Smooth muscle cell of bladder (primary cell): ENCODE measurements around the gene TRUB2. TPM values are rescaled to one million over a fixed set of nuclear protein-coding genes. Genes with fewer than 3 reads are reported as not detected.

ENCODE experiments used
- total RNA-seq: library from RNA; depleted of rRNA; stranded (reverse); fragments of >200 nt; gene quantifications from 2 replicates; pipeline ENCODE4 v1.2.3, GENCODE V29; 2014

TRUB2 gene, protein sequence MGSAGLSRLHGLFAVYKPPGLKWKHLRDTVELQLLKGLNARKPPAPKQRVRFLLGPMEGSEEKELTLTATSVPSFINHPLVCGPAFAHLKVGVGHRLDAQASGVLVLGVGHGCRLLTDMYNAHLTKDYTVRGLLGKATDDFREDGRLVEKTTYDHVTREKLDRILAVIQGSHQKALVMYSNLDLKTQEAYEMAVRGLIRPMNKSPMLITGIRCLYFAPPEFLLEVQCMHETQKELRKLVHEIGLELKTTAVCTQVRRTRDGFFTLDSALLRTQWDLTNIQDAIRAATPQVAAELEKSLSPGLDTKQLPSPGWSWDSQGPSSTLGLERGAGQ
- total RNA-seq = 17.5 and 18.0 TPM in 2 replicates

DNA sequence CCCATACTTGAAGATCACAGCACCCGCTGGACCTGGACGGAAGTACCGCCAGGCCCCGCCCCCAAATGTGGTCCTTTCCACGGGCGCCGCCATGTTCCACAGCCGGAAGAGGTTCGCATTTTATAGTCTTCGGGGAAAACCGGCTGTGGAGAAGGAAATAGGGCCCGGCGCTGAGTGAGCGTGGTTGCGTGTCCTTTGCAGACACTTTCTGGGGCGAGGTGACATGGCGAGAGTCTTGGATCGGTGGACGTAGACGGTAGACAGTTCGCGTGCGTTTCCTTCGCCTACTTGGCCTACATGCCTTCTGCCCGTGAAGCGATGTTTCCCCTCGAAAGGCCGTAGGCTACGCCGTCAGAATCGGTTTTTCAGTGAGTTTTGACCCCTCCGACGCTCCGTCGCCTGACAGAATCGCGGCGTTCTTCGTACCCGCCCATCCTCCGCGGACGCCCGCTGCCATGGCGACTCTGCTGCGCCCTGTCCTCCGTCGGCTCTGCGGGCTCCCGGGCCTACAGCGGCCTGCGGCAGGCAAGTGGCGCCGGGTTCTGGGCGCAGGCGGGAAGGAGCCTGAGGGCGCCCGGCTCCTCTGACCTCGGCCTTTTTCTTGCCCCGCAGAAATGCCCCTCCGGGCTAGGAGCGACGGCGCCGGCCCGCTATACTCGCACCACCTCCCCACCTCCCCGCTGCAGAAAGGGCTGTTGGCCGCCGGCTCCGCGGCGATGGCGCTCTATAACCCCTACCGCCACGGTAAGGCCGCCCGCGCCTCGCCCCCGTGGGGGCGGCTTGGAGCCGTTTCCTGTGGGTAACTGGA, at the start of gene TRUB2, which contains the start of gene COQ4:
TSS of gene TRUB2 (minus strand) at position 44 of the 808 bp plus-strand sequence. CDS start at position 5, 39 bp downstream.
TSS of gene COQ4 (plus strand) at position 436 of the 808 bp plus-strand sequence. CDS start at position 456, 20 bp downstream.

DNA sequence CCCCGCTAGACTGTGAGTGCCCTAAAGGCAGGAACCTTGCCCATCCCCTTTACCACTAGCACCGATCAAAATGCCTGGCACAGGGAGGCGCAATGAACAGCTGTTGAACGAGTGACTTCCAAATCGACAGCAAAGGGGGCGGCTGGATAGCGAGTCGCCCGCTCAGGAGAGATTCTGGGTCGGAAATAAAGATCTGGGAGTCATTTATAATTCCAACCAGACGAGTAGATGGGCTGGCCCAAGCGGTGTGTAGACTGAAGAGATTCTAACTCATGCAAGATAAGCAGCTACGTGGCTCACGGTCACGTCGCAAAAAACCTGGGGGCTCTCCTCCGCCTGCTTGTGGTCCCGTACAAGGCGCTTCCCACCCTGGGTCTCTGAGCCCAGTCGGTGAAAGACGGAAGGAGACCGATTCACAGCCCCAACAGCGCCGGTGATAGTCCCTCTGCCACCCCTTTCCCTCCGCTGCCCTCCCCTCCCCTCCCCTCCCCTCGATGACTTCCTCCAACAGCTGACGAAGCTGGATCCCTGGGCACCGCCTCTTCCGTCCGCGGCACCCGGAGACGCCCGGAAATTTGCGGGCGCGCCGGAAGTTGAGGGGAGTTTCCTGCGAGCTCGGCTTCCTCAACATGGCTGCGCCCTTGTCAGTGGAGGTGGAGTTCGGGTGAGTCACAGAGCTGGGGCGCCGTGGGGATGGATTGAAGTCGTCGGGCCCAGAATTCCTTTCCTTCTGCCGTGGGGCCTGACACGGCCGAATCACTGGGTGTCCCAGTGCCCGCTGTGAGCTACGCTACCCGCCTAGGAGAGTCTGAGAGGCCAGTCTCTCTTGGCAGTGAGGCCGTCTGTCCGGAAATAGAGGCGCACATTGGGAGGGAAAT, 48.7 kb upstream of the TRUB2 start, which contains the start of gene URM1:
TSS of gene URM1 (plus strand) at position 623 of the 878 bp plus-strand sequence. CDS start at position 630, 7 bp downstream.

DNA sequence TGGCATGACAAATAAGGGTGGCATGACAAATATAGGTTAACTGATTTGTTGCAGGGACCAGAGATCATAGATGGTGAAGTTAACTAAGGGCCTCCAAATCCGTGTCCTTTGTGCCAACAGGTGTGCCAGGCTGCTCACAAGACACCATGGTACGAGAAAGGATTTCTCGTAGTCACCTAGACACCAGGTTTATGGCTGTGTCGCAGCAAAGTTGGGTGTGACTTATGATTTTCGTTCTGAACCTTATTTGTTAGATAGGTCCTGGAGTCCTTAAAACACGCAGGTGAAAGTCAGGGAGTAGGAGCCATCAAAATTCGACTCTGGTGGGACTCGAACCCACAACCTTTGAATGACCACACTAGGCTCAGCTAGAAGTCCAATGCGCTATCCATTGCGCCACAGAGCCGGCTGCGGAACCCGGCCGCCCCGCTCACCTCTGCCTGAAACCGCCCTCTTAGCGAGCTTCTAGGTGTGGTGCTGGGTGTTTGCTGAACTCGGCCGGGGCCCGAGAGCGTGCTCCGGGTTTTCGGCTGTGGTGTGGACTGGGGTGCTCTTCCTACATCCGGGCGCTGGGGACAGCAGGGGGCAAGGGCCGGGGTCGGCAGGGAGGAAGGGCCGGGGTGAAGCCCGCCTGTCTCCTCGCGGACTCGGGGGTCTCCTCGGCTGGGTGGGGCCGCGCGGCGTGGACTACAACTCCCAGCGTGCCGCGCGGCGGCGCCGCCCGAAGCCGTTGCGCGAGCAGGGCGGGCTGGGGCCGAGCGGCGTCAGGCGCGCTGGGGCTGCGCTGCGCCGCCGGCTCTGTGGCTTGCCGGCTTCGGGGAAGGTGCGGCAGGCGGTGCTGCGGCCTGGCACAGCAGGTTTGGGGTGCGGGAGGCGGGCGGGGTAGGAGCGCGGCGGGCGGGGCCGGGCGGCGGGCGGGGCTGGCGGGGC, 17.8 kb upstream of the TRUB2 start, which contains the start of gene SLC27A4:
TSS of gene SLC27A4 (plus strand) at position 767 of the 930 bp plus-strand sequence. CDS start 2,606 bp downstream, outside the sequence.

DNA sequence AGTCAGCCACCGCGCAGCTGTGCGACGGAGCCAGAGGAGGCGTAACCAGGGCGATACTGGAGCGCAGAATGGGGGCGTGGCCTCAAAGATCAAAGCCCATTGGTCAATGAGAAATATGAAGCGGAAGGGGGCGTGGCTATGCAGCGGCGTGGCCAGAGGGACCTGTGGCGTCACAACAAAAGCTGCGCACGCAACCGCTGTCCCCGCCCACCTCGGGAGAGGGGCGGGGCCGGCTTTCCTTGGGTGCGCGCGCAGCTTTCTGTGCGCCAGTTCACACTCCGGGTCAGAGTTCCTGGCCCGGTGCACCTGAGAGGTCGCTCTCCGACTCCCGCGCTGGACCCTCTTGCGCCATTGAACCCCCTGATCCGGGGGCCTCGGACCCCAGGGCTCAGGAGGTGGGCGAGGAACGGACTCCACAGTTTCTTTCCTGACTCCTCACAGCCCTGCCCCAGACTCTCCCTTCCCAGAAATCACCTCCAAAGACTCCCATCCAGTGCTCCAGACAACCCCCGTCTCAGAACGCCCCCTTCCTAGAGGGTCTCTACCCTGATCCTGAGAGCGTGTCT, 46.2 kb downstream of the TRUB2 start, which contains the start of gene SWI5:
TSS of gene SWI5 (plus strand) at position 269 of the 566 bp plus-strand sequence.

DNA sequence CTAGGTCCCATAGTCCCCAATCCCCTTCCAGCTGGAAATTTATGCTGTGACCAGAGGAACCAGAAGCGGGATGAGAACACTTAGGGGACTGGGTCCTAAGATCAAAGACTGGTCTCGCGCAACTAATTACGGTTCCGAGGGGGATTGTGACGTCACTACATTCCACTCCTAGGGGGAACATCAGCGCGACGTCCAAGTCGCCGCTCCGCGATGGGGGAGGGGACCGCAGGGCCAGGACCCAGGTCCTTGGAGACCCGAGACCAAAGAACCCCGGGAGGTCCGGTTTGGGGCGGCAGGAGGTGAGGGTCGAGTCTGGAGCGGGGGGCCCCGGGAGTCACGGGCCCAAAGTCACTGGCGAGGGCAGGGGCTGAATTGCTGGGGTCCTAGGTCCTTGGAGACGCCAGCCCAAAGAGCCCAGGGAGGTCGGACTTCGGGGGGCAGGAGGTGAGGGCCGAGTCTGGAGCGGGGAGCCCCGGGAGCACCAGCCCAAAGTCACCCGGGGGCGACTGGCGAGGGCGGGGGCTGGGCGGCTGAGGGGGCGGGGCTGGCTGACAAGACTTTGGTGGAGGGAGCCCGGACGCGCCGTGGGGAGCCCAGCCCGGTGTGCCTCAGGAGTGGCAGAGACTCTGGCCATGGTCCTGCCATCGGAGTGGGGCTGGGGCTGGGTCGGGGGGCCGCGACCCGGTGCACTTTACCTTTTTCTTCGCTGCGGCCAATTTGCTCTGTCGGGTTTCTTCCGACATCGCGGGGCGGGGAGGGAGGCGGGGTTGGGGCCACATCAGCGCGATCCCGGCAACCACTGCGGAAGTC, 46.8 kb downstream of the TRUB2 start, which contains the start of gene GOLGA2:
TSS of gene GOLGA2 (minus strand) at position 810 of the 810 bp plus-strand sequence. CDS start at position 779, 31 bp downstream.

Other genes starting within 250 kb of the TRUB2 start
- 69.4 and 77.2 TPM in 2 replicates for gene PTGES2, start 194.7 kb downstream of the TRUB2 start, total RNA-seq
- gene LCN2, start 173.0 kb downstream of the TRUB2 start, total RNA-seq = not detected in 2 replicates
- 26.0 and 27.9 TPM in 2 replicates for gene BBLN, start 162.2 kb downstream of the TRUB2 start, total RNA-seq
- gene CIZ1, start 130.9 kb downstream of the TRUB2 start, total RNA-seq = 12.8 and 18.8 TPM in 2 replicates
- 5.7 and 9.6 TPM in 2 replicates for gene DNM1, start 119.1 kb downstream of the TRUB2 start, total RNA-seq
- 136 and 138 TPM in 2 replicates for gene GOLGA2, start 46.4 kb downstream of the TRUB2 start, total RNA-seq
- gene SWI5, start 46.2 kb downstream of the TRUB2 start, total RNA-seq = 39.0 and 42.0 TPM in 2 replicates
- 16.2 and 17.2 TPM in 2 replicates for gene COQ4, start 392 bp upstream of the TRUB2 start, total RNA-seq
- 10.2 and 14.2 TPM in 2 replicates for gene SLC27A4, start 18.1 kb upstream of the TRUB2 start, total RNA-seq
- gene URM1, start 48.9 kb upstream of the TRUB2 start, total RNA-seq = 30.3 and 32.9 TPM in 2 replicates
- gene CERCAM, start 98.4 kb upstream of the TRUB2 start, total RNA-seq = 71.5 and 120 TPM in 2 replicates
- gene ODF2, start 133.6 kb upstream of the TRUB2 start, total RNA-seq = 30.0 and 39.2 TPM in 2 replicates
- gene GLE1, start 182.3 kb upstream of the TRUB2 start, total RNA-seq = 16.6 and 20.1 TPM in 2 replicates
- 321 and 365 TPM in 2 replicates for gene SPTAN1, start 230.1 kb upstream of the TRUB2 start, total RNA-seq